HG03139 (cell line): ENCODE data around the gene PABPN1.

ENCODE experiments used
- ATAC-seq: cut with Tn5 transposase; IDR thresholded peaks from one replicate; pipeline ENCODE4 v1.9.1; 2021; ENCODE audit not compliant: unreplicated experiment

The PABPN1 gene

DNA sequence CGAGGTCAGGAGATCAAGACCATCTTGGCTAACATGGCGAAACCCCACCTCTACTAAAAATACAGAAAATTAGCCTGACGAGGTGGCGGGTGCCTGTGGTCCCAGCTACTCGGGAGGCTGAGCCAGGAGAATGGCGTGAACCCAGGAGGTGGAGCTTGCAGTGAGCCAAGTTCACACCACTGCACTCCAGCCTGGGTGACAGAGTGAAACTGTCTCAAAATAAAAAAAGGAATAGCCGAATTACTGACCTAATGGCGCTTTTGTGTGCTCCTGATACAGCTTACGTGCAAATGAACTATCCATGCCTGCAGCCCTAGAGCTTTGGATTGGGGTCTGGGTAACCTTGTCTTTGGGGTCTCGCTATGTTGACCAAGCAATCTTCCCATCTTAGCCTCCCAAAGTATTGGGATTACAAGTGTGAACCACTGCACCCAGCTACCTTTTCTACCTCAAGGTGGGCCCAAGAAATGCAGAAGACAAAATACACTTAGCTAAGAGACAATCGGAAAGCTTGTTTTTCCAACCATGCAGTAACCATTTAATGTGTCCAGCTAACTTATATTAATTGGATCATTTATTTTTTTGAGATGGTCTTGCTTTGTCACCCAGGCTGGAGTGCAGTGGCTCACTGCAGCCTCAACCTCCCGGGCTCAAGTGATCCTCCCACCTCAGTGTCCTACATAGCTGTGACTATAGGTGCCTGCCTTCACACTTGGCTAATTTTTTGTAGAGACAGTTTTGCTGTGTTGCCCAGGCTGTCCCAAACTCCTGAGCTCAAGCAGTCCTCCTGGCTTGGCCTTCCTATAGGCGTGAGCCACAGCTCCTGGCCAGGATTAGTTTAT lies 5.5 kb downstream of the PABPN1 start:
- no peak for ATAC-seq

DNA sequence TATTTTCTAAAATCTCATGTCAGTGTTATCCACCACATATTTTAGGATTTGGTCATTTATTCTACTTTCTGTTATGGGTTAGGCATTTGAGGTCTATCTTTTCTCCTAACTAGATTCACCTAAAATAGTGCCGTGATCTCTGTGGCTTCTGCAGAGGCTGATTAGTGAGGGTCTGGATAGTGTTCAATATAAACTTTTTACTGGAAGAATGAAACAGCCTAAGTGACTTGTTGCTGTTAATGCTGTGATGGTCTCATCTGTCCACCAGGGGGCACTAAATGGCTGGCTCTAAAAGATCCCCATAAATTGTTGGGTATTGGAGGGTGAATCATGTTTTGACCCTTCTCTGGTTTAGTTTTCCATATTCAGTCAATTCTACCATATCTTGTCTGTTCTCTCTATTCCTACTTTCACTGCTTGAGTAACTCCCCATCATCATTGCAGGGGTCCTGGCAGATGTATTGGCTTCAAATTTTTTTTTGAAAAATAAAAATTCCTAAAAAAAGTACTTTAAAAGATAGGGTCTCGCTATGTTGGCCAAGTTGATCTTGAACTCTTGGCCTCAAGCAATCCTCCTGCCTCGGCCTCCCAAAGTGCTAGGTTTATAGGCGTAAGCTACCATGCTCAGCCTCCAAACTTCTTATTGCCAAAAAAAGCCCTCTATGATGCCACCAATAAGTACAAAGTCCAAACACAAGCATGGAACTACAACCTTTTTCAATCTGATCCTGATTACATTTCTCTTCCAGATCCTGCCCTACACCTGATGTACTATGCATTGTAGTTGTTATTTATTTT lies 6.9 kb downstream of the PABPN1 start:
- ATAC-seq: no peak

DNA sequence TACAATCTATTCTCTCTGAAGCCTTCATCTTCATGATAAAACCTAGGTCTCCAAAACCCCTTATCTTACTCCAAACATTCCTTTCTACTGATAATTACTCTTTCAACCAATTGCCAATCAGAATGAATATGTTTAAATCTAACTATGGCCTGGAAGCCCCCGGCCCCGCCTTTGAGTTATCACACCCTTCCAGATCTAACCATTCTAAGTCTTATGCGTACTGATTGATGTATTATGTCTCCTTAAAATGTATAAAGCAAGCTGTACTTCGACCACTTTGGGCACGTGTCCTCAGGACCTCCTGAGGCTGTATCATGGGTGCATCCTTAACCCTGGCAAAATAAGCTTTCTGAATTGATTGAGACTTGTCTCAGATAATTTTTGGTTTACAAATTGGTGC lies 14.4 kb downstream of the PABPN1 start:
- ATAC-seq: no peak

DNA sequence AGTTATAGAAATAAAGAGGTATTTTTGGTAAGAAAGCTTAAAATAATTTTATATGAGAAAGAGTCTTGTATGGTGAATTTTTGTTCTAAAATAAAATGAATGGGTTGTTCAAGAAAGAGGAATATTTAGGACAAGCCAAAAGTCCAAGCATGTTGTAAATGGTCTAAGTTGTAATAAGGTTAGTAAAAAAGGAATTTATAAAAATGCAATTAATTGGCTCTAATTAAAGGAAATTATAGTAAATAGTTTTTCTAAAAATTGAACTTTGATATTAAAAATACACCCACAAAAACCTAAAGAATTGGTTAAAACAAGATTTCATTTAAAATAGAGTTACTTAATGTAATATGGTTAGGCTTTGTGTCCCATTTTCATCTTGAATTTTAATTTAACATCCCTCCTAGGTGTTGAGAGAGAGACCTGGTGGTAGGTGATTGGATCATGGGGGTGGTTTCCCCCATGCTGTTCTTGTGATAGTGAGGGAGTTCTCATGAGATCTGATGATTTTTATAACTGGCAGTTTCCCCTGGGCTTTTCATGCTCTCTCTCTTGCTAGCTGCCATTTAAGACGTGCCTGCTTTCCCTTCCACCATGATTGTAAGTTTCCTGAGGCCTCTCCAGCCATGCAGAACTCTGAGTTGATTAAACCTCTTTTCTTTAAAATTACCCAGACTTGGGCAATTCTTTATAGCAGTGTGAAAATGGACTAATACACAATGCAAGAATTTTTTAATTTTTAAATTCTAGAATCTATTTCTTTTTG lies 18.4 kb downstream of the PABPN1 start:
- ATAC-seq: no peak

DNA sequence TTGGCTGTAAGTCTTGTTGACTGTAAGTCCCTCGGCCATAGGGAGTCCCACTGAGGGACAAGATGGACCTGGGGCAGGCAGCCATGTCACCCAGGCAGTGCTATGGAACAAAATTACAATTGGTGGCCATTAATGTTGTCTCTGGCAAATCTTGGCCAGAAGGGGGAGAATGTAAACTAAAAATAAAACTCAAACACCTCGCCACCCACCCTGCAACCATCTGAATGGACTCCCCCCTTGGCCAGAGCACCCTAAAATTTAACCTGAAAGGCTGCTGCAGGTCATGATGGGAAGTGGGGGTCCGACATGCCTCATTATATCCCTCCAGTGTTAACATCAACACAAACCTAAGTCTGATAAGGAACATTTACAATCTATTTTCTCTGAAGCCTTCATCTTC lies 23.2 kb downstream of the PABPN1 start:
- no peak for ATAC-seq

DNA sequence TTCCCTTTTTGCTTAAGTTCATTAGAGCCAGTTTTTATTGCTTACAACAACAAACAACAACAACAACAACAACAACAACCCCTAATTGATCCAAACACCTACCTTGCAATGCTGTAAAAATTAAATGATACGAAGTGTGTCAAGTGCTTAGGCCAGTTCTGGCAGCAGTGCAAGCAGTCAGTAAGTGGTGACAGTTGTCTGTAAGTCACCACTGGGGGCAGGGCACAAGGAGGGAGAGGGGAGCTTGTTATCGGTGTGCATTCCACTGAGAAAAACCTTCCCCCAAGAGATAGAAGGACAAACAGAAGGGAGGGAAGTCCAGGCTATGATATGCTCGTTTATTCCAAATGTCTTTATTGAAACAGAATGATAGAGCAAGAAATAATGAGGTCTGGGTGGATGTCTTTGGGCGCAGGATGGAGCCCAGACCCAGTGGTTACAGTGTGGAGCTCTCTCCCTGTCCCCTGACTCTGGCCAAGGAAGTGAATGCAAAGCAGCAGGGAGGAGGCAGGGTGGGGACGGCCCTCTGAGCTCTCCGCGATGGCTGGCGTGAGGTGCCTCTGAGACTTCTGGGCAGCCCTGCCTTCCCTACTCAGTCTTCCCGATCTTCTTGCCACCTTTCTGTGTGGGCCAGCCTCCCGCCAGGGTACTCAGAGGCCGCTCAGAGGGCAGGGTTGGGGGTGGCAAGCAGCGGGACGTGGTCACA lies 24.9 kb downstream of the PABPN1 start:
- no peak for ATAC-seq

DNA sequence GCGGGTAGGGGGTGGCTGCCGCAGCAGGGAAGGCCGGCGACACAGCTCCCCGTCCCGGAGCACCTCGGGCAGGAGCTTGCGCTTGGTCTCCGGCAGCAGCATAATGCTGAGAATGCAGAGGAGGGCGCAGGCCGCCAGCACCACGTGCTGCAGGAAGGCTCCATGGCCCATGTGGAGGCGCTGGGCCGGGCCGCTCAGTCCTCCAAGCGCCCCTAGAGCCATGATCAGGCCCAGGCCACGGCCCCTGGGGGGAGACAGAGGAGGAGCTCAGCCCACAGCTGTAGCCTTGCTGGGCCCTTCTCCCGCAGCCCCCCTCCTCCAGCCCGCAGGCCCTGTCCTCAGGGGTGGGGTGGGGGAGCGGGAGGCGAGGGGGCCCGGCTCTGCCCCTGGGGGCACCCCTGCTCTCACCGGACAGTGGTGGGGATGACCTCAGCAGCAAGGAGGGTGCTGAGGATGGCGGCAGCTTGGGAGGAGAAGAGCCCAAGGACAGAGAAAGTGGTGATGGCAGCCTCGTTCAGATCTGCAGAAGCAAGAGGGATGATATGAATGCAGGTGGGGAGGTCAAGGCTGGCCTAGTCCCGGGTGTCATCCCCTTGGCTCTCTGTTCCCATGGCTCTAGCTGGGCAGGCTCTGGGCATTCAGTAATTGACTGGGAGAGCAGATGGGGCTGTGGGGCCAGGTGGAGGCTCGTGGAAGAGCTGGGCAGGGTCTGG lies 25.6 kb downstream of the PABPN1 start:
- ATAC-seq: no peak

DNA sequence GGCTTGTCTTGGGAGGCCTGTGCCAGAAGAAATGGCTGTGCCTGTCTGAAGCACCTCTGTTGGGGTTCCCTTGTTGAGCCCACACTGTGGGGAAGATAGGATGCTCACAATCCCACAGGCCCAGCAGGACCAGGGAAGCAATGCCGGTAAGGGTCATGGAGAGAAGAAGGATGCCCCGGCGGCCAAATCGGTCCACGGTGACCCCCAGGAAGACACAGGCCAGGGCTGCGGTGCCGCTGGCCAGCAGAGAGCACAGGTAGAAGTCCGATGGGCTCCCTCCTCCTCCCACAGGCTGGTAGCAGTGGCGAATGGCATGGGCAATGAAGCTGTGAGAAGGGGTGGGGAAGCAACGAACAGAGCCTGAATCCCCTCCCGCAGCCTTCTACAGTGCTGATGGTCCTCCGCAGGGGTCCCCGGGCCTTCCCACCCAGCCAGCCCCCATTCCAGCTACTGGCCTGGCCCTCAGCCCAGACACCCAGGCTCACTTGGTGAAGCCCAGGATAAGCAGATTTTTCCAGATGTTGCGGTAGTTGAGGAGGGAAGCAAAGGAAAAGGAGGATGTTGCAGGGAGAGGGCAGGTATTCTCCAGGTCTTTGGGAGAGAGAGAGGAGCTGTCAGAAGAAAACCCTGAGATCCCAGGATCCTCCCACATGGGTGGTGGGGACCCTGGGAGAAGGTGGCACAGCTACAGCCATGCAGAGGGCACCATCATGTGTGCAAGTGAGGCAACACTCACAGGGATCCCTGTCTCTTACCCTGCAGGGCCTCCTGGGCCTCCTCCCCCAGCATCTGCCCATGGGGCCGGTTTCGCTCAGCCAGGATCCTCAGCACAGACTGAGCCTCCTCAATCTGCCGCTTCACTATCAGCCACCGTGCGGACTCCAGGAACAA lies 26.4 kb downstream of the PABPN1 start:
- ATAC-seq: no peak

DNA sequence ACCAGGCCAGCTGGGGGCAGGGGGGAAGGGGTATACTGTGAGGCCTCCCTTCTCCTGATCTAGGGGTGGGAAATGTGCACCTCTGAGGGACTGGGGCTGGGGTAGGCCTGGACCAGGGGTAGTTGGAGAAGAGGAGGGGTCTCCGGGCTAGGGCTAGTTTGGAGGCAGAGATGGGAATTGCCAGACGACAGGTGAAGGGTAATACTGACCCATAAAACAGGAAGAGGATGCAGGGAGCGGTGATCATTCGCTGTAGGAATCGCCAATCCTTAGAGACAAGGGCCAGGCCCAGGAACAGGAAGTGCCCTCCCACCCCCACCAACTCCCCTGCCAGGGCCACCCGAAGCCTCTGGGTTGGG lies 27.0 kb downstream of the PABPN1 start:
- ATAC-seq: no peak

DNA sequence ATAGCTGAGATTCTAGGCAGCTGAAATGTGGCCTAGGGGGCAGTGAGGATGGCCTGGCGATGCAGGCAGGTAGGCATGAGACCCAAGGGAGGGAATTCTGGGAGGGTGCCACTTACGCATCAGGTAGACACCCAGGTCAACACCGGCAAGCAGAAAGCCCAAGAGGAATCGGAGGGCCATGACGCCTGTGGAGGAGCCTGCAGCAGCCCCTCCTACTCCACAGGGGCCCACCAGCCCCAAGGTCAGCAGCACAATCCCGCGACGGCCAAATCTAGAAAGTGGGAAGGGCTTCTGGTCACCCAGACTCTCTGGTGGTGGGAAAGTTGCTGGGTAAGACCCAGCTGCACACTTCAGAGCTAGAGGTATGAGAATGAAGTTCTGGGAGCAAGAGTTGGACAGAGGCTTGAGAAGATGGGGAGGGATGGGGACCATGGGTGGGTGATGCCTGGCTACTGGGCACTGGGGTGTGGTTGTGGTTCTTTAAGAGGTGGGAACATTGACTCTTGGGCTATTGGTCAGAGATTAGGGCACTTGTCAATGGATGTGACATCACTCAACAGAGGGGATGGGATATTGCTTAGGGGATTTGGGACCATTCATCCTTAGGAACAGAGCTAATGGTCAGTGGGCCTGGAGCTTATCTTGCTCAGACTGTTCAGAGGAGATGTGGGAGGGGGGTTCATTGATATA lies 28.0 kb downstream of the PABPN1 start:
- ATAC-seq: no peak

DNA sequence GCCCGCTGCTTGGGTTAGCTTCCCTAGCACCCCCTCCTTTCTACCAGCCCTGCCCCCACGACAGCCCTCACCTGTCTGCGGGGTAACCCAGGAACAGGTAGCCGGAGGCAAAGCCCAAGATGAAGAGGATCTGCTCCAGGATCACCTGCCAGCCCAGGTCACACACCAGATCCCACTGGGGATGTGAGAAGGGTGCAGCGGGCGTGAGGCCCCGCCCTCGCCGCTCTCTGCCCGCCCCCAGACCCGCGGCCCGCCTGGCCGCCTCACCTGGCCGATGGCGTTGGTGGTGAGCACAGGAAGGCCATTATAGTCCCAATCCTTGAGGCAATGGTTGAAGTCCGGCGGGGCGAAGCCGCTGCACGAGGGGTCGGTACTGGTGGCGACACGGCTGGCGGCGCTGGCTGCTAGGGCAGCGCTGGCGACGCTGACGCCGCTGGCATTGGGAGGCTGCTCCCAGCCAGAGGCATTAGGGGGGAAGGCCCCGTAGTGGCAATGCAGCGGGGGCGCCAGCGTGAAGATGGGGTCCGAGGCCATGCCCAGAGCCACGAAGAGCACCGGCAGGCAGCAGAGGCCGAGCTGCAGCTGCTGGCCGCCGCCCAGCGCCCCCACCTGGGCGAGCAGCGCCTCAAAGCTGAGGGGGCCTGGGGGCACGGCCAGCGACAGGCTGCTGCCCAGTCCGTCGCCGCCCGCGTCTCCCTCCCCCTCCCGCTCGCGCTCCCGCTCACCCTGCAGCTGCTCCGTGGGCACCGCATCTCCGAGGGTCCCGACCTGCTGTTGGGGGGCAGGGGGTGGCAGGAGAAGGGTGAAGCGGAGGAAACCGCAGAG lies 30.6 kb downstream of the PABPN1 start:
- ATAC-seq: no peak

DNA sequence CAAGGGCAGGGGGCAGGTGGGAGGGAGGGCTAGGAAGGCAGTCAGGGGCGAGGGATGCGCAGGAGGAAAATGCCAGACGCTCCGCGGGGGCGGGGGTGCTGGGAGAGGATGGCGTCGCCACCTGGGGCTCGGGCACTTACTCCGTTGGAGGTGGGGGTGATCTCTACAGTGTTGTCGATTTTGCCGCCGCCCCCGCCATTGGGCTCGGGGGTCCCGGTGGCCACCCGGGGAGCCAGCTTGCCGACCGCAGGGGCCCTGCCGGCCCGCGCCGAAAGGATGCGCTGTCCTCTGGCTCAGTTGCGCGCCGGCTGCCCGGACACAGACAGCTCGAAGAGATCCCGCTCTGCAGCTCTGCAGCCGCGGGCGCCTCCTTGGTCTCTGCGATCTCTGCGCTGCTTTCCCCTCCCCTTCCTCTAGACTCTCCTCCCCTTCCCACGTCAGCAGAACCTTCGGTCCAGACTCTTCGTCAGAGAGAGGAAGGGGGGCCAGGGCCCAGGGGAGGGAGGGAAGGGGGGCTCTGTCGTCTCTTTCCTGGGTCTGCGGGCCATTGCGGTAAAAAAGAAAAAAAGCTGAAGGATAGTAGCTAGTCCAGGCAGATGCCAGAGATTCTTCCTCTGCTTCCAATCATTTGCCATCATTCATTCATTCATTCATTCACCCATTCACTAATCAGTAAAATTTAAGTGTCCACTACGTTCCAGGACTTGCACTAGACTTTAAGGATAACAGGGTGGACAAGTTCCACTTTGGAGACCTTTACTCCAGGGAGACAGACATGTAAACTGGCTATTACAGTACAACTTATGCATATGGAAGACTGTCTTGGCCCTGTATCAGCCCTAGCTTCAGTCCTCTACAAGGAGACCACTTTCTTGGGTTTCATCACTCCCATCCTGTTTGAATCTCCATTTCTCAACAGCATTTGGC lies 31.5 kb downstream of the PABPN1 start, which contains the start of gene SLC22A17:
Gene SLC22A17 (minus strand): TSS at position 382 of the 927 bp plus-strand sequence.
- ATAC-seq: no peak

DNA sequence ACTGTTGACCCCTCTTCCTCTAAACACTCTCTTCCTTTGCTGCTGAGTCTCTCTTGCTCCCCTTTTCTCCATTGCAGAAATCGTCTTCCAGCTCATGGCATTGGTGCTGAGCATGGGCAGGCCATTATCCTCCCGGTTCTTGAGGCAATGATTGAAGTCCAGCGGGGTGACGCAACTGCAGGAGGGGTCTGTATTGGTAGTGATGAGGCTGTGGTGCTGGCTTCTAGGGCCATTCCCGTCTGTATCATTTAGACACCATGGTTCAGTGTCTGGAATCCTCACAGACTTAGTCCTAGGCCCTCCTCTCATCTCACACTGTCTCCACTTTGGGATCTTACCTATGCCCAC lies 32.1 kb downstream of the PABPN1 start:
- ATAC-seq: no peak

DNA sequence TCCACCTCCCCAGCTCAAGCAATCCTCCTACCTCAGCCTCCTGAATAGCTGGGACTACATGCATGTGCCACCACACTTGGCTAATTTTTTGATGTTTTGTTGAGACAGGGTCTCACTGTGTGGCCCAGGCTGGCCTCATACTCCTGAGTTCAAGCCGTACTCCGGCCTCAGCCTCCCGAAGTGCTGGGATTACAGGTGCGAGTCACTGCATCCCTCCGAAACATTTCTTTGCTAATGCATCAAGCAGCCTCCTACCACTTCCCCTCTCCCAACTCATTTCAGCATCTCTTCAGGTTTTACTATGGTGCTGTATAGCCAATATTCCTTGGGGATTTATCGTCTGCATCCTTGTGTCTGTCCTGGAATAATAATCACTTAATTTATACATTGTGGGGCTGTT lies 33.7 kb downstream of the PABPN1 start:
- ATAC-seq: no peak

DNA sequence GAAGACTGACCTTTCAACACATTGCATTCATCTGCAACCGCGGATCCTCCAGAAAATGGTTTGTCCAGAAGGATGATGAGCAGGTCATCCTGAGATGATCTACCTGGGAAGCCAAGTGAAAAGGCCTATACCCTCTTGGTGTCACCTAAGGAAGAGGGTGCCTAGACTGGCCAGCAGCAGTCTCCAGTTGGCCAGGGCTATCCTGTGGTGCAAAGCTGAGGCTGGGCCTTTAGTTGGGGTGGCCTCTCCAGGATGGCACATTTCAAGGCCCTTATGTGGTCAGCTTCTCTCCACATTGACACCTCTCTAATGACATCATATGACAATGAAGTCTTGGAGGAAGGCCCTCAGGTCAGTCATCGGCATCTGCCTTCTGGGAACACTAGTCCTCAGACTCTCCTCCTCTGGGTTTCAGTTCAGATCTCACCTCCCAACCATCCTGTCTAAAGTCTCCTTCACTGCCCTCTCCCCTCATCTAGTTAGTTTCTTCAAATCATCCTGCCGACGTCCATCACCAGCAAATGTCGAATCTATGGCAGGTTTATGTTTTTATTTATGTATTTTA lies 34.7 kb downstream of the PABPN1 start:
- no peak for ATAC-seq

DNA sequence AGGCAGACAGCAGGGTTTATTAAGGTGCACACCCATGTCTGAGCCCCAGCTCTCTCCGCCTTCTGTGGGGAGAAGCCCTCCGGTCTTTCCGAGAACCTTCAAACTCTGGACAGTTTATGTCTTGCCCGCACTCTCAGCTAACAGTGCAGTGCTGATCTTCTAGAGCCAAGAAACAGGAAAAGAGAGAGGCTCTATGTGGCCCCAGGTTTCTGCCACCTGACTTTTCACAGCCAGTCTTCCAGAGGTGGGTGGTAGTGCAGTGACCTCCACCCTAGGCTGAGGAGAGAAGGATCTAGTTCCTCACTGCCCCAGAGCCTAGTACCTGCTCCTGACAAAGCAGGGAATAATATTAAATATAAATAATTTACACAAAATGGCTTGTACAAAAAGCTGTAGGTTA lies 35.4 kb downstream of the PABPN1 start:
- no peak for ATAC-seq

DNA sequence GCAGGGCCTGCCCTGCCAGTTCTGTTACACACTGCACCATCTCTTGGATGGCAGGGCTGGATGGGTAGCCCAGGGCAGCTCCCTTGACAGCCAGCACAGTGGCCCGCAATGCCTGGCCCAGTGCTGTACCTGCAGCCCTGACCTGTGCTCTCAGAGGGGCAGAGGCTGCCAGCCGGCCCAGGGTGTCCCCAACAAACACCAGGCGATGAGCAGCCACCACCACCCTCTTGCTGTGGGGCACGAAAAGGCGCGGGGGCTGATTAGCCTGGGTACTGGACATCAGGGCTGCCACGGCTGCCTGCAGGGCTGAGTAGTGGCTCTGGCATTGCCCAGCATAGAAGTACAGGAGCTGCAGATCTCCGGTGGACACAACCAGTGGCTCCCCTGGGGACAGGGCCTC lies 36.0 kb downstream of the PABPN1 start:
- no peak for ATAC-seq
